Right lobe of liver (tissue), 4 donors: Measurements from ENCODE around the gene CDKN1A.

Experiments used
- CTCF ChIP-seq, 4 donors: fragments of 200-600 bp in 3 of 4; fragments of 450-650 bp in 1 of 4; IDR thresholded peaks; one replicate each; pipeline versions ENCODE4 v1.5.1 to v1.8.0; 2016 to 2022; ENCODE audit warnings: antibody characterized with exemption in 4 of 4, mild to moderate bottlenecking in 2 of 4
- POLR2A ChIP-seq: fragments of 450-650 bp; IDR thresholded peaks from one replicate; pipeline ENCODE4 v1.6.1; 2017; ENCODE audit warnings: antibody characterized with exemption, mild to moderate bottlenecking
- donor health status: DM: no; HTN: no; CAD: no.
- donor health status: DM: no; HTN: no; CAD: no.
- donor health status: DM: no; HTN: yes; CAD: no.

GRCh38 chr6:36721369-36722140 lies 43.0 kb downstream of the CDKN1A start:
- TF ChIP-seq POLR2A (no peak), CTCF (IDR thresholded peaks at IDR 0.05) (no peak)
